ENCODE results near the gene FNBP1L. TPM values are rescaled to one million over a fixed set of nuclear protein-coding genes. Genes with fewer than 3 reads are reported as not detected.

Gene FNBP1L
- polyA plus RNA-seq, 1 experiment, result 5.5 TPM

DNA sequence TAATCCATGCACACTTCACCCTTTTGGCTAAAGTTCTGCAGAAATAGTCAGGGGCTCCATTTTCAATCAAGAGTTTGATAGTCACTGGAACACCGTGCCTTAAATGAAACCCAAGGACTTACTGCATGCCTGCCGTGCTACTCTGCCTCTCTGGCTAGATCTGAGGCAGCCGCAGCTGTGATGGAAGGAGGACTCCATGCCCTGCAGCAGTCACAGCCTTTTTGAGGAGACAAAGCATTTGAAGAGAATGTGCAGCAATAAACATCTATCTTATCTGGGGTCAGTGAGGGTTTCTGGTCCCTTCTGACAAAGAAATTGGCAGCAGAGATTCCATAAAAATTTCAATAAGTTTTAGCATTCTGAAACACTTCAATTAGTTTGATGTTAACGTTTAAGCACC, 155.7 kb downstream of the FNBP1L start:
- CTCF ChIA-PET, result interaction anchor here (1.2 kb wide), 1 partner anchor 10 kb away, joined by 3 read pairs; no protein-coding TSS in a partner anchor
- POLR2A ChIA-PET, result no interaction called here

More for the DNA sequence above, 155.7 kb downstream of the FNBP1L start:
- DNase-seq (ENCODE audit: low read depth), result no peak
- TF ChIP-seq, protein P1, sequence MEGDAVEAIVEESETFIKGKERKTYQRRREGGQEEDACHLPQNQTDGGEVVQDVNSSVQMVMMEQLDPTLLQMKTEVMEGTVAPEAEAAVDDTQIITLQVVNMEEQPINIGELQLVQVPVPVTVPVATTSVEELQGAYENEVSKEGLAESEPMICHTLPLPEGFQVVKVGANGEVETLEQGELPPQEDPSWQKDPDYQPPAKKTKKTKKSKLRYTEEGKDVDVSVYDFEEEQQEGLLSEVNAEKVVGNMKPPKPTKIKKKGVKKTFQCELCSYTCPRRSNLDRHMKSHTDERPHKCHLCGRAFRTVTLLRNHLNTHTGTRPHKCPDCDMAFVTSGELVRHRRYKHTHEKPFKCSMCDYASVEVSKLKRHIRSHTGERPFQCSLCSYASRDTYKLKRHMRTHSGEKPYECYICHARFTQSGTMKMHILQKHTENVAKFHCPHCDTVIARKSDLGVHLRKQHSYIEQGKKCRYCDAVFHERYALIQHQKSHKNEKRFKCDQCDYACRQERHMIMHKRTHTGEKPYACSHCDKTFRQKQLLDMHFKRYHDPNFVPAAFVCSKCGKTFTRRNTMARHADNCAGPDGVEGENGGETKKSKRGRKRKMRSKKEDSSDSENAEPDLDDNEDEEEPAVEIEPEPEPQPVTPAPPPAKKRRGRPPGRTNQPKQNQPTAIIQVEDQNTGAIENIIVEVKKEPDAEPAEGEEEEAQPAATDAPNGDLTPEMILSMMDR (IDR thresholded peaks at IDR 0.05; ENCODE audit: insufficient read depth, low read depth, low read length), result no peak
- no peaks in the 10 kb centered on the region for H3K27me3 ChIP-seq (ENCODE audit: control insufficient read depth, insufficient read depth, low read length)
- H3K4me3 ChIP-seq (ENCODE audit: low read depth, low read length), result no peak overlapping the region
- no peaks in the 10 kb centered on the region for H3K36me3 ChIP-seq (ENCODE audit: control insufficient read depth, insufficient read depth, low read length)

Small RNA genes lying within 50 kb of the gene (small RNA-seq; reads per million reads assigned to genes)
- gene RNA5SP53 (ENCODE audit: insufficient read length, low read depth, low replicate concordance), result not detected

Other genes starting within 250 kb of the FNBP1L start
- 23.3 and 41.4 TPM in 2 replicates for gene DR1, start 102.2 kb upstream of the FNBP1L start, polyA plus RNA-seq (2011; rRNA removed)
- gene BCAR3, start 233.7 kb downstream of the FNBP1L start, polyA plus RNA-seq (2011; rRNA removed), result 22.2 and 31.7 TPM in 2 replicates

Data from BJ (cell line).